NOMO-1 (cell line): ENCODE data around the gene TBX19.

Source experiments
- DNase-seq, 2 experiments: peaks; one replicate each; lab custom pipeline; 2025; ENCODE audit not compliant: unreplicated experiment in 2 of 2; lab: John Stamatoyannopoulos, UW

The TBX19 gene

GRCh38 chr1:168279253-168279652, 1.4 kb upstream of the TBX19 start:
- DNase-seq, result no peak

- no peak for DNase-seq
Observed at GRCh38 chr1:168281603-168282325, 1.1 kb downstream of the TBX19 start.

GRCh38 chr1:168285521-168285790, 4.8 kb downstream of the TBX19 start:
- no peak for DNase-seq

GRCh38 chr1:168285971-168286927, 5.6 kb downstream of the TBX19 start:
- no peak for DNase-seq

GRCh38 chr1:168287237-168287664, 6.6 kb downstream of the TBX19 start:
- peak; percentile 30 to 78 for DNase-seq

- DNase-seq, result no peak
Observed at GRCh38 chr1:168288311-168289052, 7.8 kb downstream of the TBX19 start.

- no peak for DNase-seq
Observed at GRCh38 chr1:168291222-168291837, 10.7 kb downstream of the TBX19 start.

GRCh38 chr1:168293356-168293755, 12.7 kb downstream of the TBX19 start:
- no peak for DNase-seq

GRCh38 chr1:168295411-168296114, 14.9 kb downstream of the TBX19 start:
- DNase-seq, result no peak

GRCh38 chr1:168297019-168297730, 16.5 kb downstream of the TBX19 start:
- DNase-seq, result no peak

- DNase-seq, result no peak
Observed at GRCh38 chr1:168298446-168298845, 17.8 kb downstream of the TBX19 start.

- DNase-seq, result no peak
Observed at GRCh38 chr1:168300626-168301025, 19.9 kb downstream of the TBX19 start.

- no peak for DNase-seq
Observed at GRCh38 chr1:168301664-168302320, 21.1 kb downstream of the TBX19 start.

- DNase-seq, result no peak
Observed at GRCh38 chr1:168303716-168304540, 23.3 kb downstream of the TBX19 start.

- DNase-seq, result no peak
Observed at GRCh38 chr1:168304865-168305264, 24.2 kb downstream of the TBX19 start.

GRCh38 chr1:168312718-168313604, 32.3 kb downstream of the TBX19 start:
- DNase-seq, result peak in 1 of 2 experiments; percentile 3

GRCh38 chr1:168316142-168316541, 35.5 kb downstream of the TBX19 start:
- DNase-seq, result no peak
